DOHH2 (cell line): Measurements from ENCODE around the gene SLC25A25.

Source experiments
- H3F3A ChIP-seq: fragments of 200-600 bp; sonication (generic), shearing (Covaris generic); 2 replicates; pipeline ENCODE4 v1.6.0; 2016; ENCODE audit warnings: antibody characterized with exemption, mild to moderate bottlenecking; ENCODE audit not compliant: control insufficient read depth, insufficient read depth
- H3K27ac ChIP-seq: fragments of 200-600 bp; sonication (generic); 2 replicates; pipeline ENCODE4 v1.5.1; 2014; ENCODE audit warnings: low read depth, mild to moderate bottlenecking, low read length, moderate library complexity
- H3K27me3 ChIP-seq: fragments of 200-600 bp; sonication (generic); 2 replicates; pipeline ENCODE4 v1.6.1; 2014; ENCODE audit warnings: mild to moderate bottlenecking, low read length, mixed read lengths; ENCODE audit not compliant: control insufficient read depth
- H3K36me3 ChIP-seq: fragments of 200-600 bp; sonication (generic); 2 replicates; pipeline ENCODE4 v1.6.1; 2014; ENCODE audit warnings: mild to moderate bottlenecking, low read length, moderate library complexity, mixed read lengths; ENCODE audit not compliant: control insufficient read depth
- H3K4me1 ChIP-seq: fragments of 200-600 bp; sonication (generic); 2 replicates; pipeline ENCODE4 v1.6.1; 2014; ENCODE audit warnings: mild to moderate bottlenecking, low read length, mixed read lengths; ENCODE audit not compliant: control insufficient read depth
- H3K4me2 ChIP-seq: fragments of 200-600 bp; sonication (generic); 2 replicates; pipeline ENCODE4 v1.6.0; 2014; ENCODE audit warnings: mild to moderate bottlenecking, low read length, moderate library complexity
- H3K4me3 ChIP-seq: fragments of 200-600 bp; sonication (generic); 2 replicates; pipeline ENCODE4 v1.5.1; 2014; ENCODE audit warnings: mild to moderate bottlenecking, low read length, mixed read lengths
- H3K79me2 ChIP-seq: fragments of 200-600 bp; sonication (generic); 2 replicates; pipeline ENCODE4 v1.6.1; 2014; ENCODE audit warnings: mild to moderate bottlenecking, low read length, mixed read lengths; ENCODE audit not compliant: control insufficient read depth
- H3K9me2 ChIP-seq: fragments of 200-600 bp; sonication (generic); replicated peaks from 2 replicates; pipeline ENCODE4 v1.6.1; 2014; ENCODE audit warnings: mild to moderate bottlenecking, low read length, mixed read lengths; ENCODE audit not compliant: control insufficient read depth
- H3K9me3 ChIP-seq: fragments of 200-600 bp; sonication (generic); 2 replicates; pipeline ENCODE4 v1.6.1; 2014; ENCODE audit warnings: antibody characterized with exemption, low read length, mixed read lengths; ENCODE audit not compliant: control insufficient read depth, insufficient read depth
- H4K20me1 ChIP-seq: fragments of 200-600 bp; sonication (generic); 2 replicates; pipeline ENCODE4 v1.6.0; 2014; ENCODE audit warnings: low read depth, mild to moderate bottlenecking, antibody characterized with exemption, low read length, moderate library complexity; ENCODE audit not compliant: control insufficient read depth, insufficient read depth
- EZH2phosphoT487 ChIP-seq: fragments of 200-600 bp; sonication (generic); IDR thresholded peaks from 2 replicates; pipeline ENCODE4 v1.6.1; 2017; ENCODE audit warnings: borderline replicate concordance, mild to moderate bottlenecking, antibody characterized with exemption, low read length, moderate library complexity, mixed read lengths
- TF ChIP-seq, protein P1 (sequence below): fragments of 200-600 bp; sonication (generic); IDR thresholded peaks from one replicate; pipeline ENCODE4 v1.5.1; 2014; ENCODE audit warnings: antibody characterized with exemption, mild to moderate bottlenecking, low read depth, low read length; ENCODE audit not compliant: poor library complexity, severe bottlenecking

Gene SLC25A25

DNA sequence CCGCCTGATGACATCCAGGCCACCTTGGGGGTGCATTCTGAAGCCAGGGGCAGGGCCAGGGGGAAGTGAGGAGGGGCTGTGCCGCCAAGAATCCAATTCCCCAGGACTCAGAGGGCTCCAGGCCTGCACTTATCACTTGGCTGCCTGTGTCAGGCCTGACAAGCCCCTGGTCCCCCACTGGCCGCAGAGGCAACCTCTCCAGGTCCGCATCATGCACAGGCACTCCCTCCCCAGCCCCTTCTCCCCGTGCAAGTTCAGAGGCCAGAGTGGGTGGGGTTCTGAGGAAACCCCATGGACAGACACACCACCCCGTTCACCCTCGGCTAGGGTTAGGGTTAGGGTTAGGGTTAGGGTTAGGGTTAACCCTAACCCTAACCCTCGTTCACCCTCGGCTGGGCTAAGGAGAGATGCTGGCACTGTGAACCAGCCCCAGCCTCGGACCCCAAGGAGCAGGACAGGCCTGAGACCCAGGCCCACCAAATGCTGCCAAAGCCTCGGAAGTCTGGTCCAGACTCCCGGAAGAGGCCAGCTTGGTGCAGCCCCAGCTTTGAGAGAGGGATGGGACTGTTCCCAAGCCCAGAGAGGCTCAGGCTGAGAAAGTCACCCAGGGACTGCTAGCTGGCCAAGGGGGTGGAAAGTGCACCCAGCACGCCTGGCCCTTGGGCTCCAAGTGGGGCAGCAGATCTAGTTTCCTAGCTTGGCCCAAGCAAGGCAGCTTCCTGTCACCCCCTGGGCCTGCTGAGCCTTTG, 86.1 kb downstream of the SLC25A25 start:
- H3K4me1 ChIP-seq, result peaks cover under 1% of the 10 kb centered on the region
- no peak overlapping the region for H3K27ac ChIP-seq
- H3K9me2 ChIP-seq, result no peaks in the 10 kb centered on the region
- no peaks in the 10 kb centered on the region for H3F3A ChIP-seq
- H3K27me3 ChIP-seq, result no peaks in the 10 kb centered on the region
- no peaks in the 10 kb centered on the region for H3K9me3 ChIP-seq
- no peak overlapping the region for H3K4me2 ChIP-seq
- H4K20me1 ChIP-seq, result no peaks in the 10 kb centered on the region
- H3K36me3 ChIP-seq, result no peaks in the 10 kb centered on the region
- no peaks in the 10 kb centered on the region for H3K79me2 ChIP-seq
- no peak overlapping the region for H3K4me3 ChIP-seq
- TF ChIP-seq EZH2phosphoT487, result no peak
- TF ChIP-seq, protein P1, sequence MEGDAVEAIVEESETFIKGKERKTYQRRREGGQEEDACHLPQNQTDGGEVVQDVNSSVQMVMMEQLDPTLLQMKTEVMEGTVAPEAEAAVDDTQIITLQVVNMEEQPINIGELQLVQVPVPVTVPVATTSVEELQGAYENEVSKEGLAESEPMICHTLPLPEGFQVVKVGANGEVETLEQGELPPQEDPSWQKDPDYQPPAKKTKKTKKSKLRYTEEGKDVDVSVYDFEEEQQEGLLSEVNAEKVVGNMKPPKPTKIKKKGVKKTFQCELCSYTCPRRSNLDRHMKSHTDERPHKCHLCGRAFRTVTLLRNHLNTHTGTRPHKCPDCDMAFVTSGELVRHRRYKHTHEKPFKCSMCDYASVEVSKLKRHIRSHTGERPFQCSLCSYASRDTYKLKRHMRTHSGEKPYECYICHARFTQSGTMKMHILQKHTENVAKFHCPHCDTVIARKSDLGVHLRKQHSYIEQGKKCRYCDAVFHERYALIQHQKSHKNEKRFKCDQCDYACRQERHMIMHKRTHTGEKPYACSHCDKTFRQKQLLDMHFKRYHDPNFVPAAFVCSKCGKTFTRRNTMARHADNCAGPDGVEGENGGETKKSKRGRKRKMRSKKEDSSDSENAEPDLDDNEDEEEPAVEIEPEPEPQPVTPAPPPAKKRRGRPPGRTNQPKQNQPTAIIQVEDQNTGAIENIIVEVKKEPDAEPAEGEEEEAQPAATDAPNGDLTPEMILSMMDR, result no peak

DNA sequence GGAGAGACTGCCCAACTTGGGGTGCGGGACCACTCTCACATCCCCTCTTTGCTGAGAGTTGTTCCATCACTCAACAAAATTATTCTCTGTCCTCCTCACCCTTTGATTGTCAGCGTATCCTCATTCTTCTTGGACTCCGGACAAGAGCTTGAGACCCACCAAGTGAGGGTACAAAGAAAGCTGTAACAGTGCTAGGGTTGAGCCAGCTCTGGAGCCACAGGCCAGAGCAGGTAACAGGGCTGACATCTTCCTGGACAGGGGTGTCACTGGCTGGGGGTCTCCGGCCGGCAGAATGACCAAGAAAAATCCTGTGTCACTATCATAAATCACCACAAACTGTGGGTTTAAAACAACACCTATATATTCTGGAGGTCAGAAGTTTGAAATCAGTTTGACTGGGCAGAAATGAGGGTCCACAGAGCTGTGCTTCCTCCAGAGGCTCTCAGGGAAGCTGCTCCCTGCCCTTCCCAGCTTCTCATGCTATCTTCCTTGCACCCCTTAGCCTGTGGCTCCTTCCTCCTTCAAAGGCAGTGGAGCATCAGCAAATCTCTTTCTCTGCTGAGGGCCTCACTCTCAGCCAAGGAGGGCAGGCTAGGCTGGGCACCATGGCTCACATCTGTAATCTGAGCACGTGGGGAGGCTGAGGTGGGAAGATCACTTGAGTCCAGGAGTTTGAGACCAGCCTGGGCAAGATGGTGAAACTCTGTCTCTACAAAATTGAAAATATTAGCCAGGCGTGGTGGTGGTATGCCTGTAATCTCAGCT, 87.9 kb downstream of the SLC25A25 start:
- Histone ChIP-seq H3K27ac (no peak overlapping the region), H3F3A (no peaks in the 10 kb centered on the region)
- TF ChIP-seq EZH2phosphoT487, result no peak
- TF ChIP-seq, protein P1, result no peak

More for the DNA sequence above, 87.9 kb downstream of the SLC25A25 start:
- H3K4me1 ChIP-seq, result peaks cover 8% of the 10 kb centered on the region
- H3K36me3 ChIP-seq, result no peaks in the 10 kb centered on the region
- no peaks in the 10 kb centered on the region for H3K9me2 ChIP-seq
- H3K4me3 ChIP-seq, result no peak overlapping the region
- H3K27me3 ChIP-seq, result no peaks in the 10 kb centered on the region
- no peaks in the 10 kb centered on the region for H3K9me3 ChIP-seq
- no peak overlapping the region for H3K4me2 ChIP-seq
- H3K79me2 ChIP-seq, result peaks cover 6% of the 10 kb centered on the region
- no peaks in the 10 kb centered on the region for H4K20me1 ChIP-seq
